GM21423 (cell line): ENCODE data around the gene LAS1L.
"Not testable (repeated sequence)": the region's sequence is repeated elsewhere in the genome, so short reads cannot be mapped to it uniquely, and the experiment has no call there.

Source experiments
- ATAC-seq: cut with Tn5 transposase; IDR thresholded peaks from one replicate; pipeline ENCODE4 v1.9.1; 2021; ENCODE audit warnings: mild to moderate bottlenecking, moderate library complexity; ENCODE audit not compliant: unreplicated experiment

Gene LAS1L

DNA sequence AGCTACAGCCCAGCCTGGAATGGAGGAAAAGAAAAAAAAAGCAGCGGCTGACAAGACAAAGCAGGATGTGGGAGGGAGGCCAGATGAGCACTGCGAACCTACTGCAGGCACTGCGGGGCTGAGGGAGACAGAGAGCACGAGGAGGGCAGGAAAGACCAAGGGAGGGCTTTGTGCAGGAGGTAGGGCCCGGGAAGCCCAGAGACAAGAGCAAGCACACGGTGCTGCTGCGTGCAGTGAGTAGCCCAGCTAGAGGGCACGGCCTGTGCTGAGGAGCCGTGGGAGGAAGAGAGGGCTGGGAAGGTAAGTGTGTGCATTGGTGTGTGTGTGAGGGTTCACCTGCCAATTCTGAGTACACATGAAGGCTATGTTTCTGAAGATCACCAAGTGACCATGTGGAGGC is 15.6 kb downstream of the LAS1L start:
- ATAC-seq, result not testable (repeated sequence)

DNA sequence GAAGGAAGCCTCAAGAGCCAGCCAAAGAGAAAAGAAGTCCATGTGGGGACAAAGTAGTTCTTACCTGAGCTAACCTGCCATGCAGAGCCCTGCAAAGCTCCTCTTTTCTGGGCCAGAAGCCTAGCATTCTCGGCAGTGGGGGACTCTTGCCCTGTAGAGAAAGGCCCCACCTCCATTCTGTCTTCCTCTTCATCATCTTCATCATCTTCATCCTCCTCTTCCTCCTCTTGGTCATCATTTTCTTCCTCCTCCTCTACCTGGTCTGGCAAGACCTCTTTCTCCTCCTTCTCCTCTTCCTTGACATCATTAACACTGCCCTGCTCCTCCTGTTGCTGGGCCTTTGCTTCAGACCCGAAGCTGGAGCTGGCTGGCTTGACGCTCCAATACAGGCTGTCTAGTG is 16.7 kb downstream of the LAS1L start:
- no peak for ATAC-seq

DNA sequence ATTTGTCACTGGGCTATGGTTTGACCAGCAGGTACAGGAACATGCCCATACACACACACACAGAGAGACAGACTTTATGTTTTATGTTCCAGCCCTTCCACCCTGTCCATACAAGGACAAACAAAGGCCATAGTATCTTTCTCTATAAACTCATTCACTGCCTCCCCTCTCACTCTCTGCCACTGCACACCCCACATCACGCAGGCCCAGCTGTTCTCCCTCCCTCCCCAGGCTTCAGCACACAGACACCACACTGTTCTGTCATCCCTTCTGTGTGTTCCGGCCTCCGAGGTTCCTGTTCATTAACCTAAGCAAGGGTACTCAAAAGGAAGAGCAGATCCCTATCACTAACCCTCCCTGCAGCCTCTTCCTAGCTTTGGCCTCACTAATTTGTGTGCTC is 17.8 kb downstream of the LAS1L start:
- ATAC-seq, result no peak

DNA sequence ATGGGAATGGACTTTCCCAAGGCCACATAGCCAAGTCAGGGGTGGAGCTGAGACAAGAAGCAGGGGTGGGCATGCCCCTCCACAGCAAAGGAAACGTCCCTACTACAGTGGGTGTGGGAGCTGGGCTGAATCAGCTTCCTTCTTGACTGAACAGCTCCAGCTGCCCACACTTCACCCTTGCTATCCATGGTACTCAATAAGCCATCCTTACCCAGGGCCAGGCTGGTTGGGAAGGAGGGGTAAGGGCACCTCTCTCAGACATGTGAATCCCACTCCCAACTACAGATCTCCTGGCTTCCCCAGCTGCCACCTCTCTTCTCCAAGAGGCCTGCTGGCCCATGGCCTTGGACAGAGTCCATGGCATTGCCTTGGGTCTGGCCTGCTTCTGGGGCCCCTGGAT is 21.0 kb downstream of the LAS1L start:
- ATAC-seq, result no peak

DNA sequence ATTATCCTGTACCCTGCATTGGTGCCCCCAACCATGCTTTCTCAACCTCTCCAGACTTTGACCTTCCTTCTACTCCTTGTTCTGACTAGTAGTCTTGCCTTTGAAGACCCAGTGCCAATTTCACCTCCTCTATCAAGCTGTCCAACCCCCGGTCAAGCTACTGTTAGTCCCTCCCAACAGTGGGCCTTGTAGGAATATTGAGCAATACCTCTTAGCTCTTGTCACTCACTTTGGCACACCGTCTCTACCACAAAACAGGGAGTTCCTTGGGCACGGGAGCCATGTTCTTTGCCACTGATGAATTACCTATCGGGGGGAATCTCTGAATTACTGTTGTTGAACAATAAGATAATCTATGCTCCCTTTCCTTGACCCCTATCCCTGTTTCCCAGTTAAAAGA is 25.2 kb downstream of the LAS1L start:
- no peak for ATAC-seq

DNA sequence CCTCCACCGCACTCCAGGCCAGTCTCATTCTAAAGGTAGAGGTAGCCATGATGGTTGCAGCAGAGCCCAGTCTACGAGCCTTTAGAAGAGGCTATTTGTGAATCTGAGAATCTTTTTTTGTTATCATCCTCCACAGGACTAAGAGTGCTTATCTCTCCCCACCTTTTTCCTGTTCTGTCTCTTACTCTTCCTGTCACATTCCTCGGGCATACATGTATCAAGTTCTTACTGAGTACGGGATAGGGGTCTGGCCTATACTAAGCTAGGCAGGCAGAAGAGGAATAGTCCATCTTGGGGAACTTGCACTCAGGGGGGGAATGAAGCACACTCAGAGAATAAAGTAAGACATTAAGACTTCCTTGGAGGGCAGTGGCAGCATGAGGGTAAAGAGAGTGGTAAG is 25.7 kb downstream of the LAS1L start:
- no peak for ATAC-seq

DNA sequence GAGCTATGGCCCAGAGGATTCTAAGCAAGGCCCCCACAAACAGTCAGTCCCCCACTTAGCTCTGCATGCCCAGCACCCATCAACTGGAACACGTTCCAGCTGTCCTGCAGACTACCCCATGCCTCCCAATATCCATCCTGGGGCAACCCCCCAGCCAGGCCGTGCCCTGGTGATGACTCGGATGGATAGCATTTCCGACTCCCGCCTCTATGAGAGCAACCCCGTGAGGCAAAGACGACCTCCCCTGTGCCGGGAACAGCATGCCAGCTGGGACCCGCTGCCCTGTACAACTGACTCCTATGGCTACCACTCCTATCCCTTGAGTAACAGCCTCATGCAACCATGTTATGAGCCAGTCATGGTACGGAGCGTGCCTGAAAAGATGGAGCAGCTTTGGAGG is 32.0 kb downstream of the LAS1L start:
- ATAC-seq, result no peak

DNA sequence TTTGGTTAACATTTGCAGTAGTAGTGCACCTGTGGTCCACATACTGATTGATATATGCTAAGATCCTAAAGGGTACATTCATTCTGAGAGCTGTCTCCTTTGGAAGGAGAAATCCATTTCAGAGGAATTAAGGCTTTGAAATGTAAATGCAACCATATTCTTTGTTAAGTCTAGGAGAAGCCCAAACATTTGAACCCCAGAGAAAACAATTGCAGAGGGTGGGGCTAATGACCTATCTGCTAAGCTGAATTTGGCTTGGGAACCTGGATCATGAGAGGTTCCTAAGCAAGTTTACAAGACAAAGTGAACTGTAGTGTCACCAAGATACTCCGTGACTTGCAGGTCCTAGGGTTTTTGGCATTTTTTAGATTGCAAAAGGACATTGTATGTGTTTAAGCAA is 41.2 kb downstream of the LAS1L start:
- no peak for ATAC-seq

DNA sequence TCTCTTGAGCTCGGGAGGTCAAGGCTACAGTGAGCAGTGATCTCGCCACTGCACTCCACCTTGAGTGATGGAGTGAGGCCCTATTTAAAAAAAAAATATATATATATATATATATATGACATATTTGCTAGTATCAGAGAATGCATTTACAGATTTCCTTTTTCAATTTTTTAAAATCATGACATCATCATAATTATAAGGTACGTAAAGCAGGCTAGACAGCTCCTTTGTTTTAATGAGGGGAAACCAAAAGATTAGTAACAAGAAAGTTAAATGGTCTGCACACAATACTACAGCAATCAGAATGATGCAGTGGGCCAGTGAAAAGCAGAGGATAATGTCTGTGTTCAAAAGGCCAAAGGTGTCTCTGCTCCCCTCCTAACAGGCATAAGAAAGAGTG is 43.0 kb downstream of the LAS1L start:
- ATAC-seq, result no peak

DNA sequence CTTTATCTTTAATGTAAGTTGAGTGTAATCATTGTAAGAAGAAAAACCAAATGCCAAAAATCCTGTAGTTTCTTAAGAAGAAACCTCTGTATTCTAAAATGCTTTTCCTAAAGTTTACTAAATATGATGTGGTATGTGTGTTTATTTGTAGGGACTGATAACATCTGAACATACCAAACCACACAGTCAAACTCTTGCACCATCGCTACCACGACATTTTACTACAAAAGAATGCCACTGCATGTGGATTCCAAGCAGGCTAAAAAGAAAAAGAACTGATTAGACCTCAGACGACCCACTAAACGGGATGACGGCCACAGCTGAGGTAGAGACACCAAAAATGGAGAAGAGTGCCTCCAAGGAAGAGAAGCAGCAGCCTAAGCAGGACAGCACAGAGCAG is 46.1 kb downstream of the LAS1L start:
- no peak for ATAC-seq

DNA sequence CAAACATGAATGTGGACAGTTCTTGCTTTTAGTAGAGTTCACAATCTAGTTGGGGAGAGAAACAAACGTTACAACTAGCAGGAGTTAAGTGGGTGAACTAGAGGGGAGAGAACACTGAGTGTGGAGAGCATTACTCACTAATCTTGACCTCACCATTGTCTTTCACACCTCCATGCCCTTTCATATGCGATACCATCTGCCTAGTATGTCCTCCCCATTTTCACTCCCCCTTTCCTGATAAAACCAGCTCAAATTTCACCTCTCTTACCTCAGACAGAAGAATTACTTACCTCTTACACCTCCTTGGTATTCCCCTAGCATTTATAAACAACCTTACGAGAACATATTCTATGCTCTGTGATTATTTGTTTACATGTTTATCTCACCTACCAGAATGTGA is 53.6 kb downstream of the LAS1L start:
- no peak for ATAC-seq

DNA sequence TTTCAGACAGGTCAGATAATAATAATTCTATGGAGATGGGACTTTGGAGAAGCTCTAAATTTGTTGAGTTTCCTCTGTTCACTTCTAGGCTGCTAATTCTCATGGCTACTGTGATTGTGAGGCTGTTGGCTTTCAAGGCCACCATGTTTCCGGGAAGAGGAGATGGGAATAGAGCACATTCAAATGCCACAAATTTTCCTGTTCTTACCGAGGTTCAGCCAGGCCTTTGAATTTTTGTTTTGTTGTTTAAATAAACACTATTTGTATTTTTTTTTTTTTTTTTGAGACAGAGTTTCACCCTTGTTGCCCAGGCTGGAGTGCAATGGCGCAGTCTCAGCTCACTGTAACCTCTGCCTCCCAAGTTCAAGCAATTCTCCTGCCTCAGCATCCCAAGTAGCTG is 55.5 kb downstream of the LAS1L start:
- ATAC-seq, result not testable (repeated sequence)

DNA sequence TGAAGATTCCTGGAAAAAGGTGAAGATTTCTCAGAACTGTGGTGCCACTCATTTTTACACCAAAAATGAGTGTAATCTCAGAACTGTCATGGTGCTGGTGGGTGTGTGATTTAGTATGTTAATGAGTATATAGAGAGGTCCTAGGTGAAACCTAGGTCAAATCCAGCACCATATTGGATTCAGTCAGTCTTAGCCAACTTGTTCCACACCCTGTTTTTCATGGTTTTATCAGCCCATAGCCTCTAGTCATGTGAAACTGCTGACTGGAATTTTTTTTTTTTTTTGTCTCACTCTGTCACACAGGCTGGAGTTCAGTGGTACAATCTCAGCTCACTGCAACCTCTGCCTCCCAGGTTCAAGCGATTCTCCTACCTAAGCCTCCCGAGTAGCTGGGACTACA is 58.0 kb downstream of the LAS1L start:
- ATAC-seq, result no peak

DNA sequence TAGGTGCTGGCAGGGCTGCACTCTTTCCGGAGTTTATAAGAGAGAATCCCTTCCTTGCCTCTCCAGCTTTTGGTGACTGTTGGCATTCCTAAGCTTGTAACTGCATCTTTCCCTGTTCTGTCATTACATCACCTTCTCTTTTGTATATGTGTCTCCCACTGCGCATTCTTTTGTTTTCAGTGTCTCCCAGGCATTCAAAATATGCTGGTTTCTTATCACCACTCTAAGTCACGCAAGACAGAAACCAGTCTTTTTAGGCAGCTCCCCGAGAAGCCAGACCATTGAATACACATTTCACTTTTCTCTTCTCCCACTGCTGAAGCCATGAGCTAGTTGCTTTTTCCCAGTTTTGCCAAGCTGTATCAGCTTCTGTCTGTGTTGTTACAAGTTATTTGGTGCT is 71.0 kb downstream of the LAS1L start:
- no peak for ATAC-seq
